ENCODE data around the gene EYS. TPM values are rescaled to one million over a fixed set of nuclear protein-coding genes. Genes with fewer than 3 reads are reported as not detected.

EYS gene
- total and polyA plus RNA-seq, 9 of the 15 experiments (the other 6 are each of a cell fraction or from before 2014, with no cell fraction given) = 0.03 to 0.36 (median 0.10) TPM; not detected in 2

DNA sequence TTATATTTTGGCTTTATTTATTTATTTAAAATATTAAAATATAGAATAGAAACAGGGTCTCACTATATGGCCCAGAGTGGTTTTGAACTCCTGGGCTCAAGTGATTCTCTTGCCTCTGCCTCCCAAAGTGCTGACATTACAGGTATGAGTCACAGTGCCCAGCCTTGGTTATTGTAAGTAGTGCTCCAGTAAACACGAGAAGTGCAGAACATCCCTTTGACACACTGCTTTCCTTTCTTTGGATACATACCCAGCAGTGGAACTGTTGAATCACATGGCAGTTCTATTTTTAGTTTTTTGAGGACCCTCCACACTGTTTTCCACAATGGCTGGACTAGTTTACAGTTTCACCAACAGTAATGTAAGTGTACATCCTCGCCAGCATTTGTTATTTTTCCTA is 1867.5 kb downstream of the EYS start:
- intact Hi-C loops (cut with micrococcal nuclease) = no loop called here
- ATAC-seq = no peak

More for the DNA sequence above, 1867.5 kb downstream of the EYS start:
- Histone ChIP-seq H3K9me3 (replicated peaks; ENCODE audit: control insufficient read depth, insufficient read depth, low read depth, low read length) (no peaks in the 10 kb centered on the region), H3K27ac (ENCODE audit: extremely low read depth, low read depth, low read length) (no peak overlapping the region), H3K36me3 (ENCODE audit: control insufficient read depth, insufficient read depth, low read length) (no peaks in the 10 kb centered on the region), H3K79me2 (ENCODE audit: control insufficient read depth, insufficient read depth, low read length) (no peaks in the 10 kb centered on the region), H3K4me1 (replicated peaks in 1 of 2; ENCODE audit: control insufficient read depth in 2 of 2, insufficient read depth in 2 of 2, low read length in 2 of 2) (no peaks in the 10 kb centered on the region), H3K27me3 (ENCODE audit: control insufficient read depth in 2 of 2, insufficient read depth in 2 of 2, low read length in 2 of 2) (no peaks in the 10 kb centered on the region), H3K4me3 (no peak overlapping the region), H2AFZ (ENCODE audit: low read depth, low read length) (no peak overlapping the region), H4K20me1 (replicated peaks; ENCODE audit: control insufficient read depth, insufficient read depth, low read length) (no peaks in the 10 kb centered on the region), H3K9ac (ENCODE audit: insufficient read depth in 1 of 2, low read depth in 2 of 2, low read length in 2 of 2) (no peak overlapping the region), H3K9me1 (ENCODE audit: control insufficient read depth, insufficient read depth, low read length) (no peaks in the 10 kb centered on the region), H3K4me2 (ENCODE audit: insufficient read depth, low read length) (no peak overlapping the region)
- FAIRE-seq (no peak), DNase-seq (ENCODE audit: extremely low read depth in 1 of 4, low spot score in 3 of 4) (no peak)
- TF ChIP-seq ETS2 (tag; IDR thresholded peaks at IDR 0.05; ENCODE audit: borderline replicate concordance, poor library complexity, severe bottlenecking) (no peak), MAFG (tag; conservative IDR thresholded peaks at IDR 0.05) (no peak), CHD1 (IDR thresholded peaks at IDR 0.05; ENCODE audit: low read length) (no peak), BRCA1 (IDR thresholded peaks at IDR 0.05) (no peak), BRCA1 (CRISPR knock-in tag; IDR thresholded peaks at IDR 0.05) (no peak), ELF1 (tag; IDR thresholded peaks at IDR 0.05) (no peak), ZNF324 (CRISPR knock-in tag; IDR thresholded peaks at IDR 0.05) (no peak), SRSF1 (IDR thresholded peaks at IDR 0.05; ENCODE audit: low read depth, low read length) (no peak), SPI1 (IDR thresholded peaks at IDR 0.05; ENCODE audit: borderline replicate concordance, low read depth, low read length) (no peak), PTRF (tag; IDR thresholded peaks at IDR 0.05) (no peak)
- TF ChIP-seq, protein P1, sequence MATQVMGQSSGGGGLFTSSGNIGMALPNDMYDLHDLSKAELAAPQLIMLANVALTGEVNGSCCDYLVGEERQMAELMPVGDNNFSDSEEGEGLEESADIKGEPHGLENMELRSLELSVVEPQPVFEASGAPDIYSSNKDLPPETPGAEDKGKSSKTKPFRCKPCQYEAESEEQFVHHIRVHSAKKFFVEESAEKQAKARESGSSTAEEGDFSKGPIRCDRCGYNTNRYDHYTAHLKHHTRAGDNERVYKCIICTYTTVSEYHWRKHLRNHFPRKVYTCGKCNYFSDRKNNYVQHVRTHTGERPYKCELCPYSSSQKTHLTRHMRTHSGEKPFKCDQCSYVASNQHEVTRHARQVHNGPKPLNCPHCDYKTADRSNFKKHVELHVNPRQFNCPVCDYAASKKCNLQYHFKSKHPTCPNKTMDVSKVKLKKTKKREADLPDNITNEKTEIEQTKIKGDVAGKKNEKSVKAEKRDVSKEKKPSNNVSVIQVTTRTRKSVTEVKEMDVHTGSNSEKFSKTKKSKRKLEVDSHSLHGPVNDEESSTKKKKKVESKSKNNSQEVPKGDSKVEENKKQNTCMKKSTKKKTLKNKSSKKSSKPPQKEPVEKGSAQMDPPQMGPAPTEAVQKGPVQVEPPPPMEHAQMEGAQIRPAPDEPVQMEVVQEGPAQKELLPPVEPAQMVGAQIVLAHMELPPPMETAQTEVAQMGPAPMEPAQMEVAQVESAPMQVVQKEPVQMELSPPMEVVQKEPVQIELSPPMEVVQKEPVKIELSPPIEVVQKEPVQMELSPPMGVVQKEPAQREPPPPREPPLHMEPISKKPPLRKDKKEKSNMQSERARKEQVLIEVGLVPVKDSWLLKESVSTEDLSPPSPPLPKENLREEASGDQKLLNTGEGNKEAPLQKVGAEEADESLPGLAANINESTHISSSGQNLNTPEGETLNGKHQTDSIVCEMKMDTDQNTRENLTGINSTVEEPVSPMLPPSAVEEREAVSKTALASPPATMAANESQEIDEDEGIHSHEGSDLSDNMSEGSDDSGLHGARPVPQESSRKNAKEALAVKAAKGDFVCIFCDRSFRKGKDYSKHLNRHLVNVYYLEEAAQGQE (IDR thresholded peaks at IDR 0.05; ENCODE audit: borderline replicate concordance) = no peak
- TF ChIP-seq, protein P1 (CRISPR knock-in tag; IDR thresholded peaks at IDR 0.05; ENCODE audit: low read depth) = no peak
- TF ChIP-seq, protein P2, sequence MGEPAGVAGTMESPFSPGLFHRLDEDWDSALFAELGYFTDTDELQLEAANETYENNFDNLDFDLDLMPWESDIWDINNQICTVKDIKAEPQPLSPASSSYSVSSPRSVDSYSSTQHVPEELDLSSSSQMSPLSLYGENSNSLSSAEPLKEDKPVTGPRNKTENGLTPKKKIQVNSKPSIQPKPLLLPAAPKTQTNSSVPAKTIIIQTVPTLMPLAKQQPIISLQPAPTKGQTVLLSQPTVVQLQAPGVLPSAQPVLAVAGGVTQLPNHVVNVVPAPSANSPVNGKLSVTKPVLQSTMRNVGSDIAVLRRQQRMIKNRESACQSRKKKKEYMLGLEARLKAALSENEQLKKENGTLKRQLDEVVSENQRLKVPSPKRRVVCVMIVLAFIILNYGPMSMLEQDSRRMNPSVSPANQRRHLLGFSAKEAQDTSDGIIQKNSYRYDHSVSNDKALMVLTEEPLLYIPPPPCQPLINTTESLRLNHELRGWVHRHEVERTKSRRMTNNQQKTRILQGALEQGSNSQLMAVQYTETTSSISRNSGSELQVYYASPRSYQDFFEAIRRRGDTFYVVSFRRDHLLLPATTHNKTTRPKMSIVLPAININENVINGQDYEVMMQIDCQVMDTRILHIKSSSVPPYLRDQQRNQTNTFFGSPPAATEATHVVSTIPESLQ (CRISPR knock-in tag; IDR thresholded peaks at IDR 0.05) = no peak
- in situ Hi-C loops (cut with MboI) = no loop called here
- ChIA-PET CTCF (ENCODE audit: low intra/inter-chr PET ratio) (no interaction called here), POLR2A (no interaction called here)
- BruUV-seq (replicated peaks) = no TSS peak
- 0% methylated on average over 2 of the region's 2 CpGs for WGBS (ENCODE audit: insufficient coverage, low coverage, missing lambda C conversion rate)
